BJ (cell line): ENCODE measurements around the gene TPRG1. TPM values are rescaled to one million over a fixed set of nuclear protein-coding genes. Genes with fewer than 3 reads are reported as not detected.
A peak's percentile ranks its signal among the peaks of the same experiment; 100 is the strongest.

ENCODE experiments used
- CTCF ChIA-PET: fragments of 350-600 bp; formaldehyde crosslinking; extraction: SDS; loops from one replicate; lab custom pipeline; 2021; ENCODE audit warnings: antibody characterized with exemption, inconsistent platforms; lab: Yijun Ruan, JAX
- POLR2A ChIA-PET: fragments of 300-600 bp; sonication (Branson Sonifier 250); formaldehyde crosslinking; extraction: SDS; loops from one replicate; lab custom pipeline; 2021; ENCODE audit warnings: antibody characterized with exemption; lab: Charles Lee
- DNase-seq: peaks from one replicate; pipeline ENCODE4 v3.0.0-alpha.2; 2011; ENCODE audit warnings: low read depth
- H3K27me3 ChIP-seq: 2 replicates; pipeline ENCODE4 v1.6.0; 2011; ENCODE audit warnings: low read length; ENCODE audit not compliant: control insufficient read depth, insufficient read depth
- H3K36me3 ChIP-seq: 2 replicates; pipeline ENCODE4 v1.5.1; 2011; ENCODE audit warnings: low read length; ENCODE audit not compliant: control insufficient read depth, insufficient read depth
- H3K4me3 ChIP-seq: 2 replicates; pipeline ENCODE4 v1.5.1; 2011; ENCODE audit warnings: low read depth, mild to moderate bottlenecking, control low read depth, low read length
- CTCF ChIP-seq: IDR thresholded peaks from 2 replicates; pipeline ENCODE4 v1.5.1; 2011; ENCODE audit warnings: low read depth, mild to moderate bottlenecking, control low read depth, inconsistent platforms, low read length, moderate library complexity; ENCODE audit not compliant: insufficient read depth
- polyA plus RNA-seq: library from polyadenylated mRNA; depleted of rRNA; stranded (reverse); fragments of >200 nt; gene quantifications from 2 replicates; pipeline ENCODE4 v1.2.3, GENCODE V29; 2011

TPRG1 gene
- polyA plus RNA-seq, 1 experiment, result 0.16 TPM

GRCh38 chr3:189300345-189300744, 128.6 kb downstream of the TPRG1 start:
- DNase-seq, result no peak
- no peaks in the 10 kb centered on the region for H3K27me3 ChIP-seq
- no peak for TF ChIP-seq CTCF
- ChIA-PET CTCF (interaction anchor here (1.0 kb wide), 1 partner anchor 9 kb away, joined by 3 read pairs; no protein-coding TSS in a partner anchor), POLR2A (no interaction called here)
- no peak overlapping the region for H3K4me3 ChIP-seq
- H3K36me3 ChIP-seq, result no peaks in the 10 kb centered on the region

- ChIA-PET CTCF (no interaction called here), POLR2A (no interaction called here)
- DNase-seq, result no peak
- Histone ChIP-seq H3K36me3 (no peaks in the 10 kb centered on the region), H3K4me3 (no peak overlapping the region), H3K27me3 (no peaks in the 10 kb centered on the region)
- TF ChIP-seq CTCF, result no peak
Measured at GRCh38 chr3:189301479-189301878, 129.7 kb downstream of the TPRG1 start.

- no peak for DNase-seq
- no peak for TF ChIP-seq CTCF
- CTCF ChIA-PET, result no interaction called here
- Histone ChIP-seq H3K4me3 (no peak overlapping the region), H3K27me3 (no peaks in the 10 kb centered on the region), H3K36me3 (no peaks in the 10 kb centered on the region)
- POLR2A ChIA-PET, result no interaction called here
Measured at GRCh38 chr3:189303584-189303983, 131.8 kb downstream of the TPRG1 start.

GRCh38 chr3:189304465-189305351, 132.9 kb downstream of the TPRG1 start:
- TF ChIP-seq CTCF, result no peak
- DNase-seq, result peak; percentile 26
- CTCF ChIA-PET, result interaction anchor here (0.5 kb wide), 1 partner anchor 1459 kb away, joined by 3 read pairs; no protein-coding TSS in a partner anchor
- POLR2A ChIA-PET, result no interaction called here
- H3K36me3 ChIP-seq, result no peaks in the 10 kb centered on the region
- H3K27me3 ChIP-seq, result no peaks in the 10 kb centered on the region
- H3K4me3 ChIP-seq, result no peak overlapping the region

GRCh38 chr3:189305412-189305811, 133.6 kb downstream of the TPRG1 start:
- CTCF ChIA-PET, result no interaction called here
- H3K4me3 ChIP-seq, result no peak overlapping the region
- H3K36me3 ChIP-seq, result no peaks in the 10 kb centered on the region
- POLR2A ChIA-PET, result no interaction called here
- DNase-seq, result no peak
- TF ChIP-seq CTCF, result no peak
- no peaks in the 10 kb centered on the region for H3K27me3 ChIP-seq
